ENCODE results near the gene PCDHA6.
A peak's percentile ranks its signal among the peaks of the same experiment; 100 is the strongest.

DNA sequence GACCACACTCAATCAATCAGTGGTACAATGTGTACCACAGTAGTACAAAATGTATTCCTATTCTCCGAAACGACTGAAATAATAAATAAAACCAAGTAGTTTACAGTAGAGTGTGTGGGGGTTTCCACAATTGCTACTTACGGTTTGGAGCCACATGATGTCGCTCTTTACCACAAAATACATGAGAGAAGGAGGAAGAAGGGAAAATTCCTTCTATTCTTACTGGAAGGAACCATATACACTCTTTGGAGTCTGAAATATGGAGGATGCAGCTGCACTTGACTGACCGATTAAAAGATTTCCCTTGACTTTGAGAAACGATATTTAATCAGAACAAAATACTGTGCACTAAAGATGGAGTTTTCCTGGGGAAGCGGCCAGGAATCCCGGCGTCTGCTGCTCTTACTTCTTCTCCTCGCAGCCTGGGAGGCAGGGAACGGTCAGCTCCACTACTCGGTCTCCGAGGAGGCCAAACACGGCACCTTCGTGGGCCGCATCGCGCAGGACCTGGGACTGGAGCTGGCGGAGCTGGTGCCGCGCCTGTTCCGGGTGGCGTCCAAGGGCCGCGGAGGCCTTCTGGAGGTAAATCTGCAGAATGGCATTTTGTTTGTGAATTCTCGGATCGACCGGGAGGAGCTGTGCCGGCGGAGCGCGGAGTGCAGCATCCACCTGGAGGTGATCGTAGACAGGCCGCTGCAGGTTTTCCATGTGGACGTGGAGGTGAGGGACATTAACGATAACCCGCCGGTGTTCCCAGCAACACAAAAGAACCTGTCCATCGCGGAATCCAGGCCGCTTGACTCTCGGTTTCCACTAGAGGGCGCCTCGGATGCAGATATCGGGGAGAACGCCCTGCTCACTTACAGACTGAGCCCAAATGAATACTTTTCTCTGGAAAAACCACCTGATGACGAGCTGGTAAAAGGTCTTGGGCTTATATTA is 20.7 kb upstream of the PCDHA6 start, which contains the start of gene PCDHA4:
- TF ChIP-seq, protein P1, sequence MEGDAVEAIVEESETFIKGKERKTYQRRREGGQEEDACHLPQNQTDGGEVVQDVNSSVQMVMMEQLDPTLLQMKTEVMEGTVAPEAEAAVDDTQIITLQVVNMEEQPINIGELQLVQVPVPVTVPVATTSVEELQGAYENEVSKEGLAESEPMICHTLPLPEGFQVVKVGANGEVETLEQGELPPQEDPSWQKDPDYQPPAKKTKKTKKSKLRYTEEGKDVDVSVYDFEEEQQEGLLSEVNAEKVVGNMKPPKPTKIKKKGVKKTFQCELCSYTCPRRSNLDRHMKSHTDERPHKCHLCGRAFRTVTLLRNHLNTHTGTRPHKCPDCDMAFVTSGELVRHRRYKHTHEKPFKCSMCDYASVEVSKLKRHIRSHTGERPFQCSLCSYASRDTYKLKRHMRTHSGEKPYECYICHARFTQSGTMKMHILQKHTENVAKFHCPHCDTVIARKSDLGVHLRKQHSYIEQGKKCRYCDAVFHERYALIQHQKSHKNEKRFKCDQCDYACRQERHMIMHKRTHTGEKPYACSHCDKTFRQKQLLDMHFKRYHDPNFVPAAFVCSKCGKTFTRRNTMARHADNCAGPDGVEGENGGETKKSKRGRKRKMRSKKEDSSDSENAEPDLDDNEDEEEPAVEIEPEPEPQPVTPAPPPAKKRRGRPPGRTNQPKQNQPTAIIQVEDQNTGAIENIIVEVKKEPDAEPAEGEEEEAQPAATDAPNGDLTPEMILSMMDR (conservative IDR thresholded peaks at IDR 0.05 in 1 of 2, IDR thresholded peaks at IDR 0.05 in 1 of 2; ENCODE audit: extremely low read depth in 1 of 2, insufficient read depth in 1 of 2, low read depth in 1 of 2, low read length in 2 of 2) = peak in 1 of 2 donors; percentile 11
- TF ChIP-seq EZH2 (IDR thresholded peaks at IDR 0.05; ENCODE audit: borderline replicate concordance, low read length) = no peak

All from mammary epithelial cell (primary cell).